ENCODE measurements around the gene TMEM120A. TPM values are rescaled to one million over a fixed set of nuclear protein-coding genes. Genes with fewer than 3 reads are reported as not detected.

The TMEM120A gene
- total RNA-seq, 2 donors from 2014 or later, result 23.7 to 43.3 TPM

- H3K27ac Mint-ChIP-seq, result peak overlapping the region in 1 of 2 donors; percentile 29
- H3K36me3 Mint-ChIP-seq, result no peaks in the 10 kb centered on the region
- no peaks in the 10 kb centered on the region for H3K9me3 Mint-ChIP-seq
- DNase-seq (ENCODE audit: low spot score in 2 of 2) (no peak), ATAC-seq (no peak)
These were observed 40.5 kb downstream of the TMEM120A start for GRCh38 chr7:75953931-75954330.

GRCh38 chr7:75953431-75953830 is 41.0 kb downstream of the TMEM120A start:
- ATAC-seq, result no peak
- no peak for DNase-seq (ENCODE audit: low spot score in 2 of 2)
- Mint-ChIP-seq H3K27ac (no peak overlapping the region), H3K9me3 (no peaks in the 10 kb centered on the region), H3K36me3 (no peaks in the 10 kb centered on the region)

- Mint-ChIP-seq H3K9me3 (no peaks in the 10 kb centered on the region), H3K36me3 (no peaks in the 10 kb centered on the region), H3K27ac (no peak overlapping the region)
- DNase-seq (ENCODE audit: low spot score in 2 of 2) (no peak), ATAC-seq (peak in 1 of 2 donors; percentile 36)
These were observed 42.9 kb downstream of the TMEM120A start for GRCh38 chr7:75951506-75951905.

- ATAC-seq (no peak), DNase-seq (ENCODE audit: low spot score in 2 of 2) (no peak)
- H3K27ac Mint-ChIP-seq, result no peak overlapping the region
- H3K9me3 Mint-ChIP-seq, result no peaks in the 10 kb centered on the region
- no peaks in the 10 kb centered on the region for H3K36me3 Mint-ChIP-seq
These were observed 44.2 kb downstream of the TMEM120A start for GRCh38 chr7:75950111-75950681.

GRCh38 chr7:75948179-75948578 is 46.2 kb downstream of the TMEM120A start:
- ATAC-seq (no peak), DNase-seq (ENCODE audit: low spot score in 2 of 2) (no peak)
- Mint-ChIP-seq H3K36me3 (no peaks in the 10 kb centered on the region), H3K9me3 (peaks cover 0 to 5% of the 10 kb centered on the region in 2 donors), H3K27ac (peak overlapping the region in 1 of 2 donors; percentile 28)

- ATAC-seq (no peak), DNase-seq (ENCODE audit: low spot score in 2 of 2) (no peak)
- H3K36me3 Mint-ChIP-seq, result no peaks in the 10 kb centered on the region
- H3K27ac Mint-ChIP-seq, result no peak overlapping the region
- H3K9me3 Mint-ChIP-seq, result peaks cover 0 to 5% of the 10 kb centered on the region in 2 donors
These were observed 48.1 kb downstream of the TMEM120A start for GRCh38 chr7:75946207-75946855.

- ATAC-seq, result peak; percentile 54 to 62
- DNase-seq (ENCODE audit: low spot score in 2 of 2), result no peak
- Mint-ChIP-seq H3K9me3 (peaks cover 0 to 5% of the 10 kb centered on the region in 2 donors), H3K27ac (no peak overlapping the region), H3K36me3 (no peaks in the 10 kb centered on the region)
These were observed 48.9 kb downstream of the TMEM120A start for GRCh38 chr7:75945297-75946168.

- no peak overlapping the region for H3K27ac Mint-ChIP-seq
- H3K9me3 Mint-ChIP-seq, result peaks cover 0 to 5% of the 10 kb centered on the region in 2 donors
- ATAC-seq, result peak in 1 of 2 donors; percentile 38
These were observed 49.9 kb downstream of the TMEM120A start for GRCh38 chr7:75944507-75944906.

GRCh38 chr7:75943864-75944263 is 50.5 kb downstream of the TMEM120A start:
- ATAC-seq (no peak), DNase-seq (ENCODE audit: low spot score in 2 of 2) (no peak)
- H3K9me3 Mint-ChIP-seq, result peaks cover 0 to 5% of the 10 kb centered on the region in 2 donors
- no peaks in the 10 kb centered on the region for H3K36me3 Mint-ChIP-seq
- H3K27ac Mint-ChIP-seq, result no peak overlapping the region

More at GRCh38 chr7:75944507-75944906, 49.9 kb downstream of the TMEM120A start:
- DNase-seq (ENCODE audit: low spot score in 2 of 2), result no peak
- no peaks in the 10 kb centered on the region for H3K36me3 Mint-ChIP-seq

GRCh38 chr7:75938921-75939320 is 55.5 kb downstream of the TMEM120A start:
- DNase-seq (ENCODE audit: low spot score in 2 of 2) (no peak), ATAC-seq (no peak)
- H3K27ac Mint-ChIP-seq, result peak overlapping the region in 1 of 2 donors; percentile 24
- H3K36me3 Mint-ChIP-seq, result peaks cover 5 to 7% of the 10 kb centered on the region in 2 donors
- H3K9me3 Mint-ChIP-seq, result peaks cover 0 to 5% of the 10 kb centered on the region in 2 donors

GRCh38 chr7:75937958-75938786 is 56.2 kb downstream of the TMEM120A start:
- ATAC-seq, result no peak

More at GRCh38 chr7:75937958-75938786, 56.2 kb downstream of the TMEM120A start:
- H3K27ac Mint-ChIP-seq, result peak overlapping the region in 1 of 2 donors; percentile 15
- peaks cover 0 to 8% of the 10 kb centered on the region in 2 donors for H3K9me3 Mint-ChIP-seq
- peaks cover 7 to 10% of the 10 kb centered on the region in 2 donors for H3K36me3 Mint-ChIP-seq
- DNase-seq (ENCODE audit: low spot score in 2 of 2), result no peak

Other genes with a start within 250 kb of the TMEM120A start
- gene CCL26, start 222.4 kb downstream of the TMEM120A start, total RNA-seq, result not detected
- not detected for gene CCL24, start 180.8 kb downstream of the TMEM120A start, total RNA-seq
- gene RHBDD2, start 115.6 kb downstream of the TMEM120A start, total RNA-seq, result 10 to 100 TPM; 14.5 to 26.3 TPM
- 10 to 100 TPM; 22.7 to 40.9 TPM for gene POR, start 79.4 kb downstream of the TMEM120A start, total RNA-seq
- gene STYXL1, start 53.4 kb upstream of the TMEM120A start, total RNA-seq, result 10 to 100 TPM; 25.4 to 39.1 TPM
- 100 to 1,000 TPM; 212 to 262 TPM for gene MDH2, start 53.5 kb upstream of the TMEM120A start, total RNA-seq
- not detected for gene SRRM3, start 207.3 kb upstream of the TMEM120A start, total RNA-seq